ENCODE measurements around the gene WIPI1.
"Not testable (repeated sequence)": the region's sequence is repeated elsewhere in the genome, so short reads cannot be mapped to it uniquely, and the experiment has no call there.

Gene WIPI1

GRCh38 chr17:68384941-68385340 lies 72.4 kb downstream of the WIPI1 start:
- DNase-seq: no peak
- TF ChIP-seq POLR2A (IDR thresholded peaks at IDR 0.05; ENCODE audit: low read length): no peak

- DNase-seq: no peak
- TF ChIP-seq GATA1 (IDR thresholded peaks at IDR 0.05; ENCODE audit: low read depth, low read length) (no peak), POLR2A (IDR thresholded peaks at IDR 0.05; ENCODE audit: low read length) (no peak)
These were observed 72.8 kb downstream of the WIPI1 start for GRCh38 chr17:68384471-68384870.

- no peak for DNase-seq
- TF ChIP-seq GATA1 (IDR thresholded peaks at IDR 0.05; ENCODE audit: low read depth, low read length): no peak
- no peak for TF ChIP-seq POLR2A (IDR thresholded peaks at IDR 0.05; ENCODE audit: low read length)
These were observed 73.6 kb downstream of the WIPI1 start for GRCh38 chr17:68383443-68384321.

GRCh38 chr17:68383120-68383442 lies 74.2 kb downstream of the WIPI1 start:
- TF ChIP-seq GATA1 (IDR thresholded peaks at IDR 0.05; ENCODE audit: low read depth, low read length) (no peak), POLR2A (IDR thresholded peaks at IDR 0.05; ENCODE audit: low read length) (no peak)
- no peak for DNase-seq

GRCh38 chr17:68382582-68383085 lies 74.7 kb downstream of the WIPI1 start:
- TF ChIP-seq GATA1 (IDR thresholded peaks at IDR 0.05; ENCODE audit: low read depth, low read length) (no peak), POLR2A (IDR thresholded peaks at IDR 0.05; ENCODE audit: low read length) (no peak)
- no peak for DNase-seq

- no peak for DNase-seq
These were observed 76.0 kb downstream of the WIPI1 start for GRCh38 chr17:68381076-68381900.

GRCh38 chr17:68379692-68380677 lies 77.3 kb downstream of the WIPI1 start:
- TF ChIP-seq POLR2A (IDR thresholded peaks at IDR 0.05; ENCODE audit: low read length) (no peak), GATA1 (IDR thresholded peaks at IDR 0.05; ENCODE audit: low read depth, low read length) (no peak)
- no peak for DNase-seq

More at GRCh38 chr17:68381076-68381900, 76.0 kb downstream of the WIPI1 start:
- TF ChIP-seq POLR2A (IDR thresholded peaks at IDR 0.05; ENCODE audit: low read length) (no peak), GATA1 (IDR thresholded peaks at IDR 0.05; ENCODE audit: low read depth, low read length) (no peak)

- DNase-seq: no peak
- TF ChIP-seq GATA1 (IDR thresholded peaks at IDR 0.05; ENCODE audit: low read depth, low read length): no peak
- no peak for TF ChIP-seq POLR2A (IDR thresholded peaks at IDR 0.05; ENCODE audit: low read length)
These were observed 78.2 kb downstream of the WIPI1 start for GRCh38 chr17:68379177-68379510.

- no peak for TF ChIP-seq POLR2A (IDR thresholded peaks at IDR 0.05; ENCODE audit: low read length)
- no peak for TF ChIP-seq GATA1 (IDR thresholded peaks at IDR 0.05; ENCODE audit: low read depth, low read length)
- no peak for DNase-seq
These were observed 78.8 kb downstream of the WIPI1 start for GRCh38 chr17:68378268-68379176.

- no peak for TF ChIP-seq GATA1 (IDR thresholded peaks at IDR 0.05; ENCODE audit: low read depth, low read length)
- no peak for TF ChIP-seq POLR2A (IDR thresholded peaks at IDR 0.05; ENCODE audit: low read length)
These were observed 79.5 kb downstream of the WIPI1 start for GRCh38 chr17:68377771-68378267.

GRCh38 chr17:68376178-68376577 lies 81.1 kb downstream of the WIPI1 start:
- DNase-seq: not testable (repeated sequence)

More at GRCh38 chr17:68377771-68378267, 79.5 kb downstream of the WIPI1 start:
- no peak for DNase-seq

- TF ChIP-seq POLR2A (IDR thresholded peaks at IDR 0.05; ENCODE audit: low read length) (no peak), GATA1 (IDR thresholded peaks at IDR 0.05; ENCODE audit: low read depth, low read length) (no peak)
- no peak for DNase-seq
These were observed 81.7 kb downstream of the WIPI1 start for GRCh38 chr17:68375566-68375965.
